Prostate gland (tissue), 2 donors: ENCODE results near the gene PMVK.

Experiments
- POLR2A ChIP-seq: fragments of 450-650 bp; IDR thresholded peaks from one replicate; pipeline ENCODE4 v1.6.1; 2016; ENCODE audit warnings: antibody characterized with exemption, mild to moderate bottlenecking
- POLR2AphosphoS5 ChIP-seq: sonication (generic); formaldehyde crosslinking; IDR thresholded peaks from one replicate; pipeline ENCODE4 v1.6.1; 2017; ENCODE audit warnings: antibody characterized with exemption
- TF ChIP-seq, protein P1 (sequence below), 4 experiments: fragments of 200-600 bp in 2 of 4; fragments of 450-650 bp in 2 of 4; sonication (generic) in 2 of 4; IDR thresholded peaks; 1 replicate in 3 of 4; 2 replicates in 1 of 4; pipeline ENCODE4 v1.5.1; 2016 to 2019; ENCODE audit warnings: antibody characterized with exemption in 4 of 4, mild to moderate bottlenecking in 2 of 4, moderate library complexity in 2 of 4

DNA sequence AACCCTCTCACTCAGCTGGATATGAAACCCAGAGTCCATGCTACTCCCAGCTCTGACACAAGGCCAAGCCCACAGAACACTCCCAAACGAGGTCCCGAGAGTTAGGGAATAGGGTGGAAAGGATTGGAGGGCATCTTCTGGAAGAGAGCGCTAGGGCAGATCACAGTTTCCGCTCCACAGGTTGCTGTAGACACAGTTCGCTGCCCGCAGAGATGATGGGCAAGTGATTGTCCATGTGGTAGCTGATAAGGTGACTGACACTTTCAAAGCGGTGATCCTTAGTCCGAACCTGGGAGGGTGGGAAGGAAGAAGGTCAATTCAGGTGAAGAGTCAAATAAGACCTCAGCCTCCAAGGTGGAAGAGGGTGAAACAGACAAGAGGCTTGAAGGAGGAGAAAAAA is 27.1 kb upstream of the PMVK start:
- TF ChIP-seq POLR2A (no peak), POLR2AphosphoS5 (no peak)
- TF ChIP-seq, protein P1, sequence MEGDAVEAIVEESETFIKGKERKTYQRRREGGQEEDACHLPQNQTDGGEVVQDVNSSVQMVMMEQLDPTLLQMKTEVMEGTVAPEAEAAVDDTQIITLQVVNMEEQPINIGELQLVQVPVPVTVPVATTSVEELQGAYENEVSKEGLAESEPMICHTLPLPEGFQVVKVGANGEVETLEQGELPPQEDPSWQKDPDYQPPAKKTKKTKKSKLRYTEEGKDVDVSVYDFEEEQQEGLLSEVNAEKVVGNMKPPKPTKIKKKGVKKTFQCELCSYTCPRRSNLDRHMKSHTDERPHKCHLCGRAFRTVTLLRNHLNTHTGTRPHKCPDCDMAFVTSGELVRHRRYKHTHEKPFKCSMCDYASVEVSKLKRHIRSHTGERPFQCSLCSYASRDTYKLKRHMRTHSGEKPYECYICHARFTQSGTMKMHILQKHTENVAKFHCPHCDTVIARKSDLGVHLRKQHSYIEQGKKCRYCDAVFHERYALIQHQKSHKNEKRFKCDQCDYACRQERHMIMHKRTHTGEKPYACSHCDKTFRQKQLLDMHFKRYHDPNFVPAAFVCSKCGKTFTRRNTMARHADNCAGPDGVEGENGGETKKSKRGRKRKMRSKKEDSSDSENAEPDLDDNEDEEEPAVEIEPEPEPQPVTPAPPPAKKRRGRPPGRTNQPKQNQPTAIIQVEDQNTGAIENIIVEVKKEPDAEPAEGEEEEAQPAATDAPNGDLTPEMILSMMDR (IDR thresholded peaks at IDR 0.05): no peak
